ENCODE measurements around the gene CTAGE8.
"Not testable (repeated sequence)": the region's sequence is repeated elsewhere in the genome, so short reads cannot be mapped to it uniquely, and the experiment has no call there.

CTAGE8 gene

DNA sequence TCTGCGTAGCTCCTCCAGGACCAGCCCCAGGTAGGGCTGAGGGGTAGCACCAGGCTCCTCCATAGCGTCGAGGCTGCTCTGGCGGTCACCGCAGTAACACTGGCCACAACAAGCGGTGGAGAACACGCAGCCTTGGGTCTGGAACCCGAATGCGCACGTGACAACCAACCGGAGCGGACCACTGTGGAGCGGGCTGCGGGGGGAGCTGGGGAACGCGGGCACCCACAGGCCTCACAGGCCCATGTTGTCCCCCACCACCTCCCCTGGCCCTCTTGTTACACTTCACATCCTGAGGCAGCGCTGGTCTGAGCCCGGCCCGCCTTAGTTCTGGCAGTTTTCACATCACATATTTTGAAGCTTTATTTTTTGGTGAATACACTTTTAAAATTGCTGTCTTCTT is at the start of gene CTAGE8:
CTAGE8 (minus strand) TSS at position 101 of the 400 bp plus-strand sequence; CDS start at position 63, 38 bp downstream.
- DNase-seq: not testable (repeated sequence)

DNA sequence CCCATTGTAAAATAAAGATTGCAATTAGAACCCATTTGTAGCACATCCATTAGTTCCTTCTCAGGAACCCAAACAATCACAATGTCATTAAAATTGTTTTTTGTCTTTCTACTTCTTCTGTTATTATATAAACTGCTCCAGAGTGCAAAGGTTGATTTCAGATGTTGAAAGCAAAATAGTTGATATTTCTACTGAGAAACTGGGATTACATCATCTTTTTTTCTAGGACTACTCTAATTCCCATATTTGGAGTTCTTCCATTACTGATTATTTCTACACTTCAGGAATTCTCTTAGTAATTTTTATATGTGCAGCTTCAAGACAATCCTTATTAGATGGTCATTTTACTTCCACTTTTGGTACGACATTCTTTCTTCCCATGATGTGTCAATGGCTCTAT is 48.4 kb upstream of the CTAGE8 start:
- not testable (repeated sequence) for DNase-seq

- not testable (repeated sequence) for DNase-seq
Measured at GRCh38 chr7:144311872-144312469, 42.9 kb upstream of the CTAGE8 start, which contains the start of gene OR2A1. TSS of gene OR2A1 (plus strand) at chr7:144312419. CDS start at chr7:144318125, 5,706 bp downstream.

- DNase-seq: not testable (repeated sequence)
Measured at GRCh38 chr7:144311218-144311617, 42.1 kb upstream of the CTAGE8 start.

GRCh38 chr7:144309702-144310101 is 40.6 kb upstream of the CTAGE8 start:
- not testable (repeated sequence) for DNase-seq

DNA sequence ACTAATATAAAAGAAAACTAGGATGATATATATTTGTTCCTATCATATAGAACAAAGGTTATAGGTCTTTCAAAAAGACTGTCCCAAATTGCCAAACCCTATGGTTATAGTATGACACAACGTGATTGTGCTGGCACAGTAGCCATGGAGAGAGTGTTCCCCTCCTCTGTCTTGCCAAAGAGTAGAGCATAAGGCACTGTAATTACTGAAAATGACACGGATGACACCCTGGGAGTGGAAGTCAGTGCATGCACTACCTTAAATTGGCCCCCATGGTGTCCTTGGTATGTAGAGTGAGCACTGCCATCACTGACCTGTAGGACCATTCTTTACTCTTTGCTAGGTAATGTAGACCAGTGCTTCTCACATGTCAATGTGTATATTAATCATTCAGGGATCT is 36.1 kb upstream of the CTAGE8 start:
- DNase-seq: not testable (repeated sequence)

GRCh38 chr7:144303607-144304006 is 34.5 kb upstream of the CTAGE8 start:
- DNase-seq: not testable (repeated sequence)

GRCh38 chr7:144302578-144303303 is 33.7 kb upstream of the CTAGE8 start:
- not testable (repeated sequence) for DNase-seq

- DNase-seq: not testable (repeated sequence)
Measured at GRCh38 chr7:144293794-144294499, 24.9 kb upstream of the CTAGE8 start.

DNA sequence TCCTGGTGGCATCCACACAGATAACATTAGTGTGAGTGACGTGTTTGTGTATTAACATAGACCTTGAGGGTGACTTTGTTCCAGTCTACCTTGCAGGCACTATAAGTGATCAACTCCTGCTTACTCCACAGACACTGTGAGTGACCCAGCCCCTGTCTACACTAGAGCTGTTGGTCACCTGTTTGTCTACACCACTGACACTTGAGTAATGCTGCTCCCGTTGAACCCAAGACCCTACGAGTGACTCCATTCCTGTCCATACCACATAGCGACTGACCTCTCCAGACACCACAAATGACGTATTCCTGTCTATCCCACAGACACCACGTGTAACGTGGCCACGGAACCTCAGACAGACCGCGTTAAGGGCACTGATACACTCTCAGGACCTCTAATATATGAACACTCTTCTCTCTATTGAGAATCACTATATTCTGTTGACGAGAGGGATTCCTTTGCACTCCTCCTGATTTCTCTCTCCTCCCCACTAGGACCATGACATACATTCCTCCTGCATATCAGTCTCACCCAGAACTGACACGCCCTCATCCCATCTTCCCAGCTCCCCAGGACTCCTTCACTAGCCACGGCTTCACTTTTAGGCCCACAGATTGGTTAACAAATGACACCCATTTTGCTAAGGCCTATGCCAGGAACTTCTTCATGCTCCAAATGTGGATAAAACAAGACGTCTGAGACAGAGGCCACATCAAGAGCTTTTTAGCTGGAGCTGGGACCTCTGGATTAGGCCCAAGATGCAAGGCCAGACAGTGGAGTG is 23.5 kb upstream of the CTAGE8 start:
- DNase-seq: not testable (repeated sequence)

- DNase-seq: not testable (repeated sequence)
Measured at GRCh38 chr7:144291607-144292006, 22.5 kb upstream of the CTAGE8 start.

GRCh38 chr7:144287171-144287784 is 18.2 kb upstream of the CTAGE8 start:
- not testable (repeated sequence) for DNase-seq

DNA sequence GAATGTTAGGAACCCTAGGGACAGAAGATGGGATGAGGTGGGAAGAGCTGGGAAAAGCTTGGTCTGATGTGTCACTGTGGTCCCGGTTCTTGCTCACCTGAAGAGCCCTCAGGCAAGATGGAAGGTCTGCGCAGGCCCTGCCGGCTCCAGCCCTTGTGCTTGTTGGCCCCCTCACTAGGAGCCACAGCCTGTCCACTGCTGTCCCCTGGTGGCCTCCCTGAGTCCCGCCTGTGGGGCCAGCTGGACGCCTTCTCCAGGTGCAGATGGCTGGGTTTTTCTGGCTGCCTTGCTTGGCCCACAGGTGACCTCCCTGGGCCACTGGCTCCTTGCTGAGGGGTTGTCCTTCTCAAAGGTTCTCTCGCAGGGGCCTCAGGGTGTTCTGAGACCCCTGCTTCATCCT is 14.6 kb upstream of the CTAGE8 start:
- DNase-seq: not testable (repeated sequence)

- not testable (repeated sequence) for DNase-seq
Measured at GRCh38 chr7:144282490-144282889, 13.4 kb upstream of the CTAGE8 start.

GRCh38 chr7:144281981-144282380 is 12.9 kb upstream of the CTAGE8 start:
- DNase-seq: not testable (repeated sequence)

DNA sequence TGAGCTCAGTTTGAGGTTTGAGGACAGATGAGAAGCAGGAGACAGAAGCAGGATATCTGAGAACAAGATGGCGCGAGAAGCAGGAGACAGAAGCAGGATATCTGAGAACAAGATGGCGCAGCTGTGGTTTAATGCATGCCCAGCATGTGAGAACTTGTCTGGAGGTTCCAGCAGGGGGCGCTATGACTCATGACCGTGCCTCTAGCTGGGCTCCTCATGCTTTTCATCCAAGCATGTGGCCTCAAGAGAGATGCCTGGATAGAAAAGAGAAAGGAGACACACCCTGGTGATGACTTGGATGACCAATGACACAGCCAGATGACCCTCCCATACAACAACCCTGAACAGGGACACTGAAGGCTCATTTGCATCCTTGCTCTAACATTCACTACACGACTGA is 10.9 kb upstream of the CTAGE8 start:
- DNase-seq: not testable (repeated sequence)

- not testable (repeated sequence) for DNase-seq
Measured at GRCh38 chr7:144275281-144275680, 6.2 kb upstream of the CTAGE8 start.

- not testable (repeated sequence) for DNase-seq
Measured at GRCh38 chr7:144264692-144265091, 4.4 kb downstream of the CTAGE8 start, which contains the start of gene OR2A7. TSS of gene OR2A7 (minus strand) at chr7:144264792. CDS start at chr7:144259628, 5,164 bp downstream.

DNA sequence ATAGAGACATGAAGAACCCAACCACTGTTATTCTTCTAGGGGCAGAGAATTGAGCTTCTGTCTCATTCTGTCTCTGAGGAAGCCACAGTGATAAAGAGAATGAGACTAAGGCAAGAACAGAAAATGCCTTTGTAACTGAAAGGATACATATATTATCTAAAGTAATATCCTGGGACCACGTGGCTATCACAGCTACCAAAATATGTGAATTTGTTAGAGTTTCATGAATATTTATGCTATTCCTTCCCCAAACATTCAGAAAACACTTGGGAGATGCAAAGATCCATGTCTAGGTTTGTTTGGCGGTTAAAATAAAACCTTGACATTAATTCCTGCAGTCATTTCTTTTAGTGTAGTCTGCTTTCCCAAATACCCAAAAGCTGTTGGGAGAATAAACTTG is 7.0 kb downstream of the CTAGE8 start:
- not testable (repeated sequence) for DNase-seq

GRCh38 chr7:144259067-144259466 is 10.0 kb downstream of the CTAGE8 start:
- DNase-seq: not testable (repeated sequence)

- DNase-seq: no peak
Measured at GRCh38 chr7:144256112-144256511, 13.0 kb downstream of the CTAGE8 start.
